ENCODE results near the gene FBXW11. TPM values are rescaled to one million over a fixed set of nuclear protein-coding genes. Genes with fewer than 3 reads are reported as not detected.
"Not testable (repeated sequence)": the region's sequence is repeated elsewhere in the genome, so short reads cannot be mapped to it uniquely, and the experiment has no call there.

Gene FBXW11
- total and polyA plus RNA-seq, 12 donors = 5.3 to 108 (median 76.6) TPM

DNA sequence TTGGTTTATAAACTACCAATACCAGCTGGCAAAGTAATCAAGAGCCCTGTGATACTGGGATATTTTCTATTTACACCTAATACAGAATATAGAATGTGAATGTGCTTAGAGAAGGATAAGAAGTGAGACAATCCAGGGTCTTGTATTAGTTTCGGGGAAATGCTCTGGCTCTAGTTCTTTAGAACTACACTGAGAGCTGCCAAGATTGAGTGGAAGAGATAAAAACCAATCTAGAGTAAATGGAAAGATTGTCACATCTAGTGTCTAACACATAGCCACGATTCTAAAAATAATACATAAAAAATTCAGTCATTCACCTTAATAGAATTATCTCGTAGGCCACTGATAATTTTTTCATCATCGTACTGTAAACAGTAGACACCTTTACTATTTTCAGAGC lies 115.3 kb downstream of the FBXW11 start:
- no peaks in the 10 kb centered on the region for H3K27me3 ChIP-seq
- no peaks in the 10 kb centered on the region for H3K9me3 ChIP-seq
- ATAC-seq (peak in 5 of 8 donors; percentile 17 to 65 (median 60)), DNase-seq (no peak)
- H3K27ac ChIP-seq = peak overlapping the region in 3 of 10 donors; percentile 27 to 35 (median 28)
- WGBS, 2 donors = 48 to 56% methylated on average over 4 of the region's 4 CpGs
- intact Hi-C loops (cut with DNase I) = no loop called here
- H3K36me3 ChIP-seq = peaks cover 0 to 54% (median 5%) of the 10 kb centered on the region in 9 donors
- H3K4me3 ChIP-seq = no peak overlapping the region
- TF ChIP-seq, protein P1, sequence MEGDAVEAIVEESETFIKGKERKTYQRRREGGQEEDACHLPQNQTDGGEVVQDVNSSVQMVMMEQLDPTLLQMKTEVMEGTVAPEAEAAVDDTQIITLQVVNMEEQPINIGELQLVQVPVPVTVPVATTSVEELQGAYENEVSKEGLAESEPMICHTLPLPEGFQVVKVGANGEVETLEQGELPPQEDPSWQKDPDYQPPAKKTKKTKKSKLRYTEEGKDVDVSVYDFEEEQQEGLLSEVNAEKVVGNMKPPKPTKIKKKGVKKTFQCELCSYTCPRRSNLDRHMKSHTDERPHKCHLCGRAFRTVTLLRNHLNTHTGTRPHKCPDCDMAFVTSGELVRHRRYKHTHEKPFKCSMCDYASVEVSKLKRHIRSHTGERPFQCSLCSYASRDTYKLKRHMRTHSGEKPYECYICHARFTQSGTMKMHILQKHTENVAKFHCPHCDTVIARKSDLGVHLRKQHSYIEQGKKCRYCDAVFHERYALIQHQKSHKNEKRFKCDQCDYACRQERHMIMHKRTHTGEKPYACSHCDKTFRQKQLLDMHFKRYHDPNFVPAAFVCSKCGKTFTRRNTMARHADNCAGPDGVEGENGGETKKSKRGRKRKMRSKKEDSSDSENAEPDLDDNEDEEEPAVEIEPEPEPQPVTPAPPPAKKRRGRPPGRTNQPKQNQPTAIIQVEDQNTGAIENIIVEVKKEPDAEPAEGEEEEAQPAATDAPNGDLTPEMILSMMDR (IDR thresholded peaks at IDR 0.05) = no peak
- H3K4me1 ChIP-seq = peaks cover 0 to 65% (median 24%) of the 10 kb centered on the region in 9 donors

DNA sequence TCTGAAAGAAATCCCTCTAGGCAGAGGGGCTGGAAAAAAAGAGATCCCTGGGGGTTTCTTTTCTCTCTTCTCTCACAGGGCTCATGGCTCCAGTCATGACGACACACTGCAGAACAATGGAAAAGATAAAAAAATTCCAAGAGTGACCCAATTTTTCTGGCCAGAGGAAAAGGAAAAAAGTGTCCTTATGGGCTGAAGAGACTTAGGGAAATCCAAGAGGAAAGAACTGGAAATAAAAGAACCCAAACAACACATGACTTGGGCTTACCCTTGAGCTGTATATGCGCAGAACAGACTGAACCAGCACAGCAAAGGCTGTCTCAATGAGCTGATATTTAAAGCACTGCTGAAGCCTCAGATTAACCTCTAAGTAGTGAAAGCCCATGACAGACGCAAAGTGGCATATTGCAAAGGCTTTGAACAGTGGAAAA lies 118.4 kb downstream of the FBXW11 start:
- Histone ChIP-seq H3K4me3 (no peak overlapping the region), H3K27me3 (no peaks in the 10 kb centered on the region), H3K4me1 (peaks cover 0 to 45% (median 17%) of the 10 kb centered on the region in 9 donors), H3K36me3 (peaks cover 0 to 59% (median 9%) of the 10 kb centered on the region in 9 donors), H3K27ac (peak overlapping the region in 8 of 10 donors; percentile 7 to 67 (median 42)), H3K9me3 (no peaks in the 10 kb centered on the region)
- TF ChIP-seq, protein P1 (IDR thresholded peaks at IDR 0.05) = no peak
- intact Hi-C loops (cut with DNase I) = no loop called here
- WGBS, 2 donors = 27 to 39% methylated on average over 3 of the region's 3 CpGs
- peak in 1 of 2 donors; percentile 19 for DNase-seq
- ATAC-seq = peak; percentile 66 to 87 (median 78)

DNA sequence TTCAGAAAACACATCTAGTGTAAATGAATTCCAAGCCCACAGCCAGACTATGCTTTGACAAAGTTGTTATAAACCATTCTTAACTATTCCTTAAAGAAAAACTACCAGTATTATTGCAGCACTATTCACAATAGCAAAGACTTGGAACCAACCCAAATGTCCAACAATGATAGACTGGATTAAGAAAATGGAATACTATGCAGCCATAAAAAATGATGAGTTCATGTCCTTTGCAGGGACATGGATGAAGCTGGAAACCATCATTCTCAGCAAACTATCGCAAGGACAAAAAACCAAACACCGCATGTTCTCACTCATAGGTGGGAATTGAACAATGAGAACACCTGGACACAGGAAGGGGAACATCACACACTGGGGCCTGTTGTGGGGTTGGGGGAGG lies 120.4 kb downstream of the FBXW11 start:
- Histone ChIP-seq H3K4me1 (peaks cover 0 to 25% (median 10%) of the 10 kb centered on the region in 9 donors), H3K36me3 (peaks cover 0 to 52% (median 9%) of the 10 kb centered on the region in 9 donors)
- ATAC-seq; intact Hi-C loops (cut with DNase I); H3K9me3 ChIP-seq; H3K27me3 ChIP-seq; H3K4me3 ChIP-seq; DNase-seq; H3K27ac ChIP-seq: not testable (repeated sequence)
- no CpG with 5 or more reads among the region's 2 CpGs for WGBS, 2 donors

DNA sequence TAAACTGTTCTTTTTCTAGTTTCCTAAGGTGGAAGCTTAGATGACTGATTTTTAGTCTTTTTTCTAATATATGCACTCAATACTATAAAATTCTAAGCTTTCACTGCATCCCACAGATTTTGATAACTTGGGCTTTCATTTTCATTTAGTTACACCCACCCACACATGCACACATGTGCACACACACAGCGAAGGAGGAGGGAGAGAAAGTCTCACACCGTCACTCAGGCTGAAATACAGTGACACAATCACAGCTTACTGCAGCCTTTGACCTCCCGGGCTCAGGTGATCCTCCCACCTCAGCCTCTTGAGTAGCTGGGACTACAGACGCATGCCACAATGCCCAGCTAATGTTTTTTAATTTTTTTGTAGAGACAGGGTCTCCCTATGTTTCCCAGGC lies 124.3 kb downstream of the FBXW11 start:
- Histone ChIP-seq H3K36me3 (peaks cover 0 to 60% (median 8%) of the 10 kb centered on the region in 9 donors), H3K27ac (no peak overlapping the region), H3K4me1 (peaks cover 0 to 6% (median 0%) of the 10 kb centered on the region in 9 donors), H3K27me3 (no peaks in the 10 kb centered on the region), H3K9me3 (no peaks in the 10 kb centered on the region), H3K4me3 (no peak overlapping the region)
- ATAC-seq (no peak), DNase-seq (no peak)
- intact Hi-C loops (cut with DNase I) = no loop called here
- 90 to 92% methylated on average over 4 of the region's 4 CpGs for WGBS, 2 donors
- TF ChIP-seq, protein P1 (IDR thresholded peaks at IDR 0.05) = no peak

DNA sequence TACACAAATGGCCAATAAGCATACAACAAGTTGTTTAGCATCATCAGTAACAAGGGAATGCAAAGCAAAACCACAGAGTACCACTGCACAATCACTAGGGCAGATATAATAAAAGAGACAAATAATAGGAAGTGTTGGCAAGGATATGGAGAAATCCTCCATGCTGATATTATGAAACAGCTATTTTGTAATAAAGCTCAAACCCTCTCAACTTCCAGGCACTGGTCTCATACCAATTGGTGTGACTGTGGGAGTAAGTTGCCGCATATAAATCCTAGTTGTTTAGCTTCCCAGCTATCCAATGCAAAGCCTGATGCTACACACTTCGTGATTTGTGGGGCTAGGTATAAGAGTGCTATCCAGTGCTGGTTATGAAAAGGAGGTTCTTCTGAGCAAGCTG lies 132.2 kb downstream of the FBXW11 start:
- no peak for DNase-seq
- Histone ChIP-seq H3K9me3 (no peaks in the 10 kb centered on the region), H3K4me1 (peaks cover 0 to 16% (median 0%) of the 10 kb centered on the region in 9 donors), H3K27ac (peak overlapping the region in 1 of 10 donors; percentile 80), H3K27me3 (no peaks in the 10 kb centered on the region), H3K36me3 (peaks cover 0 to 96% (median 50%) of the 10 kb centered on the region in 9 donors), H3K4me3 (no peak overlapping the region)
- WGBS, 2 donors = 94 to 95% methylated on average over 2 of the region's 2 CpGs
- ATAC-seq = peak in 2 of 8 donors; percentile 30 to 63
- TF ChIP-seq, protein P1 (IDR thresholded peaks at IDR 0.05) = no peak
- intact Hi-C loops (cut with DNase I) = no loop called here

Data from heart right ventricle (tissue), 16 donors.